Left cardiac atrium (tissue), 4 donors: ENCODE results near the gene MRM2. TPM values are rescaled to one million over a fixed set of nuclear protein-coding genes. Genes with fewer than 3 reads are reported as not detected.

ENCODE experiments used
- ATAC-seq, 2 donors: fragments of 200-7000 bp; cut with Tn5 transposase; one replicate each; pipeline ENCODE4 v1.9.1; 2020; ENCODE audit warnings: mild to moderate bottlenecking in 2 of 2, moderate library complexity in 2 of 2
- DNase-seq: peaks from one replicate; pipeline ENCODE4 v3.0.0-alpha.2; 2020
- intact Hi-C, 2 donors: fragments of 100-400 bp; cut with DNase I; formaldehyde crosslinking; loops; one replicate each; pipeline versions ENCODE4 v1.14.1 to v1.15.1; 2022 to 2023
- total RNA-seq, 2 donors: library from RNA; stranded (reverse); fragmentation: NEBNext Ultra II Directional; extraction: Animal tissue kit (Norgen Biotek cat#: 25700); gene quantifications; one replicate each; pipeline ENCODE4 v1.2.1, GENCODE V29; 2021
- donor health status: DM: no; HTN: yes; CAD: no.
- donor health status: DM: no; HTN: yes; CAD: no; lungs with severe emphysema.
- donor health status: DM: yes; HTN: yes; CAD: no.
- donor health status: Dilated cardiomyopathy.

Gene MRM2
- total RNA-seq, 2 donors from 2014 or later: 18.9 TPM

DNA sequence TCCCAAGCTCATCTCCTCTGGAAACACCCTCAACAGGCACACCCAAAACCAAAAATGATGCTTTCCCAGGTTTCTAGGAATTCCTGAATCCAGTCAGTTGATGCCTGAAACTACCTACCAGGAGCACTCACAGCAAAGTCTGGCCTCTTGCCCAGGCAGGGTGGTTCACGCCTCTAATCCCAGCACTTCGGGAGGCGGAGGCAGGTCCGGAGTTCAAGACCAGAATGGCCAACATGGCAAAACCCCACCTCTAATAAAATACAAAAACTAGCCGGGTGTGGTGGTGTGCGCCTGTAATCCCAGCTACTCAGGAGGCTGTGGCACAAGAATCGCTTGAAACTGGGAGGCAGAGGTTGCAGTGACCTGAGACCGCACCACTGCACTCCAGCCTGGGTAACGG is 11.1 kb downstream of the MRM2 start:
- DNase-seq (no peak), ATAC-seq (no peak)
- intact Hi-C loops: no loop called here

DNA sequence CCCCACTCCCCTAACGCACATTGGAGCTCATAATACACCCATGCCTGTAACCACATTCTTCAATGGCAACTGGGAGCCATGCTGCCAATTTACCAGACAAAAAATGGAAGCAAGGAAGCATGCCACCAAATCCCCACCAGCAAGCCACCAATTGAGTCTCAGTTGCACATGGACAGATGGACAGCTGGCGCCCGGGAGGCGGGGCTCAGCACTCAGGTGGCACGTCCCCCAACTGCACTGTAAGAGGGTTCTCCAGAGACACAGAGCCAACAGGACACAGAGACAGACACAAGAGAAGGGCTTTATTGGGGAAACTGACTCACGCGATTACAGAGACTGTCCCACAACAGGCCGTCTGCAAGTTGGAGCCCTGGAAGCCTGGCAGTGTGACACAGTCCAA is 11.8 kb downstream of the MRM2 start:
- DNase-seq (no peak), ATAC-seq (no peak)
- intact Hi-C loops: no loop called here

DNA sequence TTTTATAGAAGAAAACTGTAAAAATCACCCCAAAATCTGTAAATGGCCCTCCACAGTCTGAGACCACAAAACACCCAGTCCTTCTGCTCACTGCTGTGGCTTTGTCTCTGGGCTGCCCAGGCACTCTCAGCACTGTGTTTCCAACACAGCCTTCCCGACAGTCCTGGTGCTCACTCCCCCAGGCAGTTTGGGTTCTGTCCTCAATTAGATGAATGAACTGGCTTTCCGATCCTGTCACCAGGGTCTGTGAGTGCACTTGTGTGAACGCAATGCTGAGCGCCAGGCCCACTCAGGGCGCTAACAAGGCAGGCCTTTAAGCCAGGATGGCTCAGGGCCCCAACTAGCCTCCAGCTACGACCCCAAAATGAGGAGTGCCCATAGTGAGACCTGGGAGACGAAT is 12.5 kb downstream of the MRM2 start:
- ATAC-seq (no peak), DNase-seq (no peak)
- intact Hi-C loops: no loop called here

DNA sequence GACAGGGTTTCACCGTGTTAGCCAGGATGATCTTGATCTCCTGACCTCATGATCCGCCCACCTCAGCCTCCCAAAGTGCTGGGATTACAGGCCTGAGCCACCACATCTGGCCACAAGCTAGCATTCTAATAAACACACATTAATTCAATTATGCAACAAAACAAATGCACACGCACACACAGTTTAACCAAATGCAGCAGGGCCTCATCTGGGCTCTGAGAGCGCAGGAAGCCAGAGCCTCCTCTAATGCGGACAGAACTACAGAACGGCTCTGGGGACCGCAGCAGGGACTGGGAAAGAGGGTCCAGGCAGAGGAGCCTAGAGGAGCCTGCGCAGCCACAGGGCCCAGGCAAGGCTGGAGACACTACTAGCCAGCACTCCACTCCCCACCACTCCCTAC is 13.1 kb downstream of the MRM2 start:
- DNase-seq (no peak), ATAC-seq (no peak)
- intact Hi-C loops: no loop called here

DNA sequence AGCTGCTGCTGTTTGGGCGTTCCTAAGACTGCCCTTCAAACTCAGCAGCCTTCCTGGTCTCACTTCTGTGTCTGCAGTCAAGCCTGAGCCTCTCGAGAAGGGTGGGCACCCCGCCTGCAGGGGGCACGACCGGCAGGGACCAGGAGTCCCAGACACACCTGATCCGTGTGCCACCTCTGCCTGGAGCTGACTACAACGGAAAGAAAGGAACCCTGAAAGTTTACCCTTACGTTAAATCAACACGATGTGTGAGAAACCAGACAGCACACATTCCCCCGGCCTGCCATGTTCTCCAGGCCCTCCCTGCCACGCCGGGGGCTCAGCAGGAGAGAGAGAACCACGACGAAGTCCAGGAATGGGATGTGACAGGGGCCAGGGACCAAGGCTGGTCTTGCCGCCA is 14.3 kb downstream of the MRM2 start:
- DNase-seq: no peak

DNA sequence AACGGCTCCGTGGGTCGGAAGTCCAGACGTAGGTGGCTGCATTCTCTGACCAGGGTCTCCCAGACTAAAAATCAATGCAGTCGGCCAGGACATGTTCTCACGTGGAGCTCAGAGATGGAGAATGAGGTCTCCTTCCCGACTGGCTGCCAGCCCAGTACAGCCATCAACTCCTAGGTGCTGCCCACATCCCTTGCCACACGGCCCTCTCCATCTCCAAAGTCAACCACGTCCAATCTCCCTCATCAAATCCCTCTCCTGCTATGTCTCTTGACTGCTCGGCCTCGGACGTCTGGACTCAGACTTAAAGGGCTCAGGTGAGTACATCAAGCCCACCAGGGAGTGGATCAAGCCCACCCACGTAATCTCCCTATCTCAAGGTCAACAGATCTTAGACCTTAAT is 16.2 kb downstream of the MRM2 start:
- intact Hi-C loops: no loop called here
- DNase-seq (no peak), ATAC-seq (no peak)

More for the DNA sequence above, 14.3 kb downstream of the MRM2 start:
- intact Hi-C loops: no loop called here
- ATAC-seq: no peak

DNA sequence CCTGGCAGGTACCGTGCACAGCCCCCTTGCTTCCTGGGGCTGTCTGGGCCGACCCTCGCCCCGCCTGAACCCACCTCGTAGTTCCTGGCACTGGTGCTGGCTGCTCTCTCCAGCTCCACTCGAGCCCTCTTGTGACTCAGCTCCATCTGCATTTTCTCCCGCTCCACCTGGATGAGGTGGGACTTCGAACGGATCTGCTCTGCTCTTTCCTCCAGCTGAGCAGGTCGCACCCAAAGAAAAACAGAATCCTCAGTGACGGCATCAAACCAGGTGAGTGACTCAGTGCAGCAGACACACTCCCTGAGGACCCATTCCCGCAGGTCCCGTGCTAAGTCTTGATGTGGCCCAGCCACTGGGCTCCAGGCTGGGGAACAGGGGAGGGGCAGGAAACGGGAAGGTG is 16.7 kb downstream of the MRM2 start:
- intact Hi-C loops: no loop called here
- DNase-seq (no peak), ATAC-seq (no peak)

DNA sequence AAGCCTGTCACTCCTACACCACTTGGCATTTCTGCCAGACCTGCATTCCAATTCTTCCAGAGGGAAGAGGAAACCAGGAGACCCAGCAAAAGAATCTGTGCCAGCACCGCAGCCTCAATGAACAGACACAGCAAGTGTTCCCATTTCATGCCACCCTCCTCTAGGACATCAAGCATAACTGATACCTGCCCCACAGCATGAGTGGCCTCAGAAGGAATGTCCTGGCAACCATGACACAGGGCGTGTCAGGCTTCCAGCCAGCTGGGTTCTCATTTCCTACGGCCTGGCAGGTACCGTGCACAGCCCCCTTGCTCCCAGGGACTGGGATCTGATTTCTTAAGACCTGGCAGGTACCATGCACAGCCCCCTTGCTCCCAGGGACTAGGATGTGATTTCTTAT is 17.1 kb downstream of the MRM2 start:
- intact Hi-C loops: no loop called here
- ATAC-seq (no peak), DNase-seq (no peak)

DNA sequence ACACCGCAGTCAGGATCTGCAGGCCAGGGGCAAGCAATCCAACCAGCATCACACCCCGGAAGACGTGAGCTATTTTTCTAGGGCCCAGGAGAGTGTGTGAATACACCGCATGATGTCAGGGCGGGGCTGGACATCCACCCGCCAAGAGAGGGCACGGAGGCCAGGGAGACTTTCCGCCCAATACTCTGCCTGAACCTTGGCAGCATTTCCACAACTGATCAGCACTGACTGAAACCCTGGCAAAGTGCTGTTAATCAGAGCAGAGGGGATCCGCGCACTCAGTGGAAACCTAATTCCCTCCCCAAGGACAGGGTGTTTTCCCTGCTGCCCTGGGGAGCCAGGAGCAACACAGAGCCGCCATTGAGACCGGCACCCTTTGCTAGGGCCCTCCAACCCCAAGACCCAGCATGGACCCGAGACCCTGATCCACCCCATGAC is 17.5 kb downstream of the MRM2 start:
- ATAC-seq: peak in 1 of 2 donors; percentile 17
- DNase-seq: no peak
- intact Hi-C loops: no loop called here

DNA sequence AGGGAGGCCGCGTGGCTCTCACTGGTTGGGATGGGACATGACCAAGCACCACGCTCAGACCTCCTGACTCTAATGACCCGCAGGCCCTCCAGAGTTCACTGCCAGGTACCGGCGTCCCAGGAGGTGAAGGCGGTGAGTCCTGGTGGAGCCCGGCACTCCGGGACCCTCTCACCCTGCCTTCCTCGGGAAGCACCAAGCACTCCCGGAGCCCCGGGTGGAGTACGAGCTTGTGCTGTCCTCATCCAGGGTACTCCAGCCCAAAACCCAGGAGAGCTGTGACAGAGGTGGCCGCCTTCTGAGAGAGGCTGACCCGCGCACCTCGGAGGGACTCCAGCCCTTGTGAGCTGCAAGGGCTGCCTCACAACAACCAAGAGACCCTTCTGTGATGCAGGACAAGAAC is 18.7 kb downstream of the MRM2 start:
- ATAC-seq (no peak), DNase-seq (no peak)
- intact Hi-C loops: no loop called here

DNA sequence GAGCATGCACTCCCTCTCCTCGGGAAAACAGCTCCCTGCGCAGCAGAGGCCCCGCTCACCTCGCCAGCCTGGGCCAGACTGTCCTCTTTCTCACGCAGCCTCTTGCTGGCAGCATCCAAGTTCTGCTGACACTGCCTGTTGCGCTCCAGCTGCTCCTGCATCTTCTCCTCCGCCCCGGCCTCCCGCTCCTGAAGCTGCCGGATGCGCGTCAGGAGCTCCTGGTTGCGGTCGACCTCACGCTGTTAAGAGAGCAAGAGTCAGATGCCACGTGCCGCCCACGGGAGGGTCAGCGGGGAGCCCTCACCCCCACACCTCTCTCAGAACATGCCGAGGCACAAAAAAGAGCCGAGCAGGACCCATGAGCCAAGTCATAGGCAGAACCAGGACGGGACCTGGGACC is 19.5 kb downstream of the MRM2 start:
- DNase-seq (no peak), ATAC-seq (no peak)
- intact Hi-C loops: no loop called here

DNA sequence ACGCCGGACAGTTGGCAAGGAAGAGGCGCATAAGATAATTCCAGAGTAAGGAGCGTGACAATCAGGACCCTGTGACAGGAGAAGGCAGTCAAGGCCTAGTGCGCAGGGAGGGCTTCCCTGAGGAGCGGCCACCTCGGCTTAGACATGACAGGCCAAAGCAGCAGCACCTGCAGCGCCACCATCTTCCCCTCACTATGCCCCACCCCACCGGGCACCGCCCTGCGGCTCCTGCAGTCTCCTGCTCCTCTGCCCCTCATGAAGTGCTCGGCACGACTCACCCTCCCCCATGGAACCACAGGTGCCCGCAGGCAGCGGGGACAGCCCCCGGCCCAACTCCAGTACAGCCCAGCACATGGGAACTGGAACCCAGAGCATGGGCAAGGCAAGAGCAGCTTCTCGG is 21.1 kb downstream of the MRM2 start:
- intact Hi-C loops: no loop called here
- ATAC-seq: no peak
- no peak for DNase-seq

DNA sequence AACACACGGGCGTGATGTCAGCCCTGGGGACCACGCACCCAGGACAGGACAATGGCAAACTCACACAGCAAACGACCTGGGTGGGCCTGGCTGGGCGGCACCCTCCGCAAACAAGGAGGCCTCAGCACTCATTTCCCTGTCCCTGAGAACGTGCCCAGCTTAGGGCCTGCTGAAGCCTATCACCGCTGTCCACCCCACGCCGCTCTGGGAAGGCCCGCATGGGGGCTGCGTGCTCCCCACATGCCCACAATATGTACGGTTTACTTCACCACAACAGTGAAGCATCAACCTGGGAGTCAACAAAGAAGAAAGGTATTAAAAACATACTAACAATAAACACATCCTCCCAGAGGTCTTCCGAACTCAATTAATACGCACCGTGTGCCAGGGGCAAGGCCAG is 21.5 kb downstream of the MRM2 start:
- ATAC-seq (no peak), DNase-seq (no peak)
- intact Hi-C loops: no loop called here

DNA sequence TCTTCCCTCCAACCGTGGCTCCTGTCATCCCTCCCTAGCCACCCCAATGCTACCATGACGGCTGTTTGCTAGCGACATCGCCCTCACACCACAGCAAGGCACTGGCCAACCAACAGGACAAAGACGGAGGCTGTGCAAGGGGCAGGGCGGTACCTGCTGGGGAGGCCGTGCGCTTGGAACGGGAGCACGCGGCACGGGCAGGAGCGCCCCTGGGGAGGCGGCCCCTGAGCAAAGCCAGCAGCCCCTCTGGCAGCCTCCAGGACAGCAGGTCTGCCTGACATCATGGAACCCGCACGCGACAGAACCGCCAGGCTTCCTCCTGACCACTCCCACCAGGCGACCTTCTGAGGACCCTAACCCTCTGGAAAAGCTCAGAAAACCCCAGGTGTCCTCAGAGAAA is 22.0 kb downstream of the MRM2 start:
- intact Hi-C loops: no loop called here
- no peak for DNase-seq
- ATAC-seq: no peak

DNA sequence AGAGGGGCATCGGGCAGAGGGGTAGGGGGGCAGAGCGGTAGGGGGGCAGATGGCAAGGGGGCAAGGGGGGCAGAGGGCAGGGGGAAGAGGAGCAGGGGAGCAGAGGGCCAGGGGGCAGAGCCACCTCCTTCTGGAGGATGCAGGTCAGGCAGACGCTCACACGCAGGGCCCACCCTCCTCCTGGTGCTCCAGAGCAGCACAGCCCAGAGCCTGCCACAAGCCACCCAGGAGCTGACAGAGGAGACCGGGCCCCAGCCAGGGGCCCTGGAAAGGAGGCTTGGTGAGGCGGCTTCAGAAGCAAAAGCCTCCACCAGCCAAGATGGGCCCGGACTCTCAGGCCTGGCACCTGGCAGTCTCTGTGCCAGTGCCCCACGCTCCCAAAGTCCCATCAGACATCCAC is 22.4 kb downstream of the MRM2 start:
- DNase-seq (no peak), ATAC-seq (no peak)
- intact Hi-C loops: no loop called here

DNA sequence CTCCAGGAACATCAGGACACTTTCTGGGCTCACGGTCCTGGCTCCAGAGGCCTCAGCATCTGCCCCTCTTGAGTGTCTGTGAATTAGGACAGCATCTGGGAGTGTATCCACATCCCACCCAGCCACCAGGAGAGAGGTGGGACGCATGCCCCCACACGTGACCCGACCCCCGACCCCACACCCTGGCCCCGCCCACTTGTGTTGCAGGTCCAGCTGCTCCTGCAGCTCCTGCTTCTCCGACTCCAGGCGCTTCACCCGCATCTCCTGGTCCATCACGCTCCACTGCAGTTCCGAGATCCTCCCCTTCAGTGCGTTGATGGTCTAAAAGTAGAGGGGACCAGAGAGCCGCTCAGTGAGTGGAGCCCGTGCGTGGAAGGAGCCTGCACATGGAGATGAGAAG is 22.9 kb downstream of the MRM2 start:
- intact Hi-C loops: no loop called here
- no peak for ATAC-seq

DNA sequence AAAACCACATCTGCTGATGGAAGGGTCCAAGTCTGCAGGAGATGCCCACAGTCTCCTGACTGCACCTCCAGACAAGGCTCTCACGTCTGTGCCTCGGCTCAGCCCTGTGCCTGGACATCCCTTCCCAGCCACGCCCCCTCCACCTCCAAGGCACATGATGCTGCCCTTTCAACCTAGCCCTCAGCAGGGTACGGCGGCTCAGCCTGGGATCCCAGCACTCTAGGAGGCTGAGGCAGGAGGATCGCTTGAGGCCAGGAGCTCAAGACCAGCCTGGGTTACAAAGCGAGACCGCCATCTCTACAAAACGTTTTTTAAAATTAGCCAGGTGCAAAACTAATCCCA is 23.6 kb downstream of the MRM2 start:
- ATAC-seq (no peak), DNase-seq (no peak)
- intact Hi-C loops: no loop called here

More for the DNA sequence above, 22.9 kb downstream of the MRM2 start:
- DNase-seq: no peak

DNA sequence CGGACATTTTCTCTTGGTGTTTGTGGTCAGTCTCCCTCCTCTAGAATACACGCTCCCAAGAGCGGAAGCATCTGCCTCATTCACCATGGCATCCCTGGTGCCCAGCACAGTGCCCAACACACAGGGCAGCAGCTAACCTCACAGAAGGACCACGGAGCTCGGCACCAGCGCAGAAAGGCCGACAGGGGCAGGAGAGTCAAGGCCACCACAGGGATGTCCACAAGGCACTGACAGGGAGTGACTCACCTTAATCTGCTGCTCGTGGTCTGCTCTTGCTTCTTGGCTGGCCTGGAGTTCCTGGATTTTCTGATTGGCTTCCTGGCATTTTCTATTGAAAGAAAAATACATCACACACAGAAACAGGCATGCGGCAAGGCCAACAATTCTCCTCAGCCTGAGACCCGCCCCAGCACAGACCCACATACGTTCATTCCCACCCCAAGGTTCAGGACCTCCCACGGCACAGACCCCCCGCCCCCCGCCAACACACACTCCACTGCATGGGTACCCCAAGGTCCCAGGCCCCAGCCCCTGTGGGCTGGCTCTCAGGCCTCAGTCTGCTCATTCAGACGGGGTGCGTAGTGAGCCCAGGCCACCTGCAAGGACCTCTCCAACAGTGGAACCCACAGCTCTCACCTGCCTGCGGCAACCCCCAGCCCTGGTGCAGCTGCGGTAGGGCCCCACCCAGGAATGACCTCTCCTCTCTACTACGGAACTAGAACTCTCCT is 24.1 kb downstream of the MRM2 start:
- ATAC-seq (no peak), DNase-seq (no peak)
- intact Hi-C loops: no loop called here

DNA sequence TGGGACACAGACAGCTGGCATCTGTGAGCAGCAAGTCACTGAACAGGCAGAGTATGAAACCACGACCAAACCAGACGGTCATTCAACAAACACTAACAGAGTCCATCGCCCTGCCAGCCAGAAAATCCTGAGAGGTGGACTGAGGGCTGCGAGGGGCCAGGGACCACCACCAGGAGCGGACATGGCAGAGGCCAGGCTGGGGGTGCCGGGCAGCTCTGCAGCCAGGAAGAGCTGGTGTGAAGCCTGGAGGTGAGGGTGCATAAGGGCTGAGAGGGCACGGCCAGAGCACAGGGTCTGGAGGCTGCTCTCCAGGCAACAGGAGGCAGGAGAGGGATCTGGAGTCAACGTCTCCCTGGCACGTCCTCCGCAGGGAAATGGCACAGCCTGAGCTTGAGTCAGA is 24.8 kb downstream of the MRM2 start:
- DNase-seq: no peak

DNA sequence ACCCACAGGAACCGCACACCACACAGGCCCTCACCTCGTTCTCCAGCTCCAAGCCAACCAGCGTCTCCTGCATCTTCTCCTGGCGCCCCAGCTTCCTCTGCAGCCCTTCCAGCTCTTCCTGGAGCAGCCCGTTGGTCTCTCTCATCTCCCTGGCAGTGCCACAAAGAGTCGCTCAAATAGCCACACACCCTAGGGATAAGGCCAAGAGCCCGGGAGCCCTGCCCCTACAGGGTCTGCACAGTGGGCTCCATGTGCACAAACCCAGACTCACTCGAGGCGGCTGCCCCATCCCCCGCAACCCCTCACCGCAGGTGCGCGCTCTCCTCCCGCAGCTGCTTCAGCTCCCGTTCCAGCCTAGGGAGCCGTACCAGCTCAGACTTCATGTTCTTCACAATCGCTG is 26.2 kb downstream of the MRM2 start:
- intact Hi-C loops: no loop called here
- ATAC-seq (no peak), DNase-seq (no peak)

More for the DNA sequence above, 24.8 kb downstream of the MRM2 start:
- ATAC-seq: no peak
- intact Hi-C loops: no loop called here

DNA sequence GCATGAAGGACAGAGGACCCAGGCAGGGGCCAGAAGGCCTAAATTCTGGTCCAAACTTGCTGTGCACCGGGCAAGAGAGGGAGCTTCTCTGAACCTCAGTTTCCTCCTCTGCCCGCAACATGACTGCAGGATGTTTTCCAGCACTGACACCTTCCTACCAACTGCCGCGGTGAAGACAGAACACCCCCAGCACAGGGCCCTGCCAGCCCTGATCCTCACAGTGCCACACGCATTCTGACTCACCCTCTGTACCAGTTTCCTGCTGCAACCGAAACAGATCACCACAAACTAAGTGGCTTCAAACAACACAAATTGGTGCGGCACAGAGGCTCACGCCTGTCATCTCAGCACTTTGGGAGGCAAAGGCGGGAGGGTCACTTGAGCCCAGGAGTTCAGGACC is 27.4 kb downstream of the MRM2 start:
- DNase-seq: no peak
- intact Hi-C loops: loop anchor here (5.0 kb wide), 1 partner anchor 637 kb away; no protein-coding TSS in a partner anchor

More for the DNA sequence above, 27.4 kb downstream of the MRM2 start:
- peak; percentile 29 to 59 for ATAC-seq
